Nephron progenitor cell (in vitro differentiated cells): ENCODE measurements around the gene UBXN2A.
A peak's percentile ranks its signal among the peaks of the same experiment; 100 is the strongest.

Experiments used
- DNase-seq: peaks from one replicate; pipeline ENCODE4 v3.0.0; 2021
- H3K27ac Mint-ChIP-seq: 2 replicates; pipeline ENCODE4 v1.8.0; 2021; ENCODE audit warnings: mild to moderate bottlenecking, moderate library complexity, mixed read lengths
- H3K27me3 Mint-ChIP-seq: 2 replicates; pipeline ENCODE4 v1.8.0; 2021; ENCODE audit warnings: mild to moderate bottlenecking, low read depth, mixed read lengths; ENCODE audit not compliant: poor library complexity
- H3K36me3 Mint-ChIP-seq: 2 replicates; pipeline ENCODE4 v1.8.0; 2021; ENCODE audit warnings: low read depth, mixed read lengths
- H3K4me1 Mint-ChIP-seq: 2 replicates; pipeline ENCODE4 v1.8.0; 2021; ENCODE audit warnings: mixed read lengths
- H3K4me3 Mint-ChIP-seq: 2 replicates; pipeline ENCODE4 v1.8.0; 2021; ENCODE audit warnings: mild to moderate bottlenecking, moderate library complexity, mixed read lengths
- H3K9me3 Mint-ChIP-seq: 2 replicates; pipeline ENCODE4 v1.8.0; 2021; ENCODE audit warnings: mild to moderate bottlenecking, moderate library complexity, mixed read lengths
- TF ChIP-seq, protein P1 (sequence below): fragments of 200-600 bp; sonication (generic); IDR thresholded peaks from 2 replicates; pipeline ENCODE4 v1.5.0; 2021; ENCODE audit warnings: antibody characterized with exemption

Gene UBXN2A

GRCh38 chr2:23904215-23904614 lies 36.0 kb upstream of the UBXN2A start:
- Mint-ChIP-seq H3K9me3 (peaks cover 14% of the 10 kb centered on the region), H3K4me1 (no peaks in the 10 kb centered on the region), H3K36me3 (peaks cover 15% of the 10 kb centered on the region), H3K27me3 (no peaks in the 10 kb centered on the region), H3K27ac (no peak overlapping the region), H3K4me3 (no peak overlapping the region)
- TF ChIP-seq, protein P1, sequence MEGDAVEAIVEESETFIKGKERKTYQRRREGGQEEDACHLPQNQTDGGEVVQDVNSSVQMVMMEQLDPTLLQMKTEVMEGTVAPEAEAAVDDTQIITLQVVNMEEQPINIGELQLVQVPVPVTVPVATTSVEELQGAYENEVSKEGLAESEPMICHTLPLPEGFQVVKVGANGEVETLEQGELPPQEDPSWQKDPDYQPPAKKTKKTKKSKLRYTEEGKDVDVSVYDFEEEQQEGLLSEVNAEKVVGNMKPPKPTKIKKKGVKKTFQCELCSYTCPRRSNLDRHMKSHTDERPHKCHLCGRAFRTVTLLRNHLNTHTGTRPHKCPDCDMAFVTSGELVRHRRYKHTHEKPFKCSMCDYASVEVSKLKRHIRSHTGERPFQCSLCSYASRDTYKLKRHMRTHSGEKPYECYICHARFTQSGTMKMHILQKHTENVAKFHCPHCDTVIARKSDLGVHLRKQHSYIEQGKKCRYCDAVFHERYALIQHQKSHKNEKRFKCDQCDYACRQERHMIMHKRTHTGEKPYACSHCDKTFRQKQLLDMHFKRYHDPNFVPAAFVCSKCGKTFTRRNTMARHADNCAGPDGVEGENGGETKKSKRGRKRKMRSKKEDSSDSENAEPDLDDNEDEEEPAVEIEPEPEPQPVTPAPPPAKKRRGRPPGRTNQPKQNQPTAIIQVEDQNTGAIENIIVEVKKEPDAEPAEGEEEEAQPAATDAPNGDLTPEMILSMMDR = no peak
- no peak for DNase-seq

- H3K36me3 Mint-ChIP-seq = peaks cover 20% of the 10 kb centered on the region
- no peaks in the 10 kb centered on the region for H3K27me3 Mint-ChIP-seq
- no peak overlapping the region for H3K4me3 Mint-ChIP-seq
- peaks cover 18% of the 10 kb centered on the region for H3K9me3 Mint-ChIP-seq
- DNase-seq = no peak
- peak overlapping the region; percentile 68 for H3K27ac Mint-ChIP-seq
- TF ChIP-seq, protein P1 = no peak
- no peaks in the 10 kb centered on the region for H3K4me1 Mint-ChIP-seq
These were observed 35.6 kb upstream of the UBXN2A start for GRCh38 chr2:23904692-23905091.

DNA sequence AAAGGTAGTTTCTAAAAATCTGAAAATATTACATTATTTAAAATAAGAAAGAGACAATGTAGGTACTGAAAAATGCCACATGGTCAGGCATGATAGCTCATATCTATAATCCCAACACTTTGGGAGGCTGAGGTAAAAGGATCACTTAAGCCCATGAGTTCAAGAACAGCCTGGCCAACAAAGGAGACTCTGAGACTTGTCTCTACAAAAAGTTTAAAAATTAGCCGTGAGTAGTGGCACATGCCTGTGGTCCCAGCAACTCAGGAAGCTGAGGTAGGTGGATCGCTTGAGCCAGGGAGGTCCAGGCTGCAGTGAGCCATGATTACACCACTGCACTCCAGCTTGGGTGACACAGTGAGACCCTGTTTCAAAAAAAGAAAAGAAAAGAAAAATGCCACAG lies 35.1 kb upstream of the UBXN2A start:
- no peak overlapping the region for H3K4me3 Mint-ChIP-seq
- H3K27ac Mint-ChIP-seq = peak overlapping the region; percentile 87
- no peaks in the 10 kb centered on the region for H3K27me3 Mint-ChIP-seq
- DNase-seq = no peak
- peaks cover 19% of the 10 kb centered on the region for H3K36me3 Mint-ChIP-seq
- TF ChIP-seq, protein P1 = no peak
- H3K4me1 Mint-ChIP-seq = no peaks in the 10 kb centered on the region
- peaks cover 17% of the 10 kb centered on the region for H3K9me3 Mint-ChIP-seq

GRCh38 chr2:23912054-23912453 lies 28.2 kb upstream of the UBXN2A start:
- H3K4me1 Mint-ChIP-seq = peaks cover 8% of the 10 kb centered on the region

GRCh38 chr2:23915327-23915726 lies 24.9 kb upstream of the UBXN2A start:
- Mint-ChIP-seq H3K9me3 (no peaks in the 10 kb centered on the region), H3K36me3 (peaks cover 24% of the 10 kb centered on the region), H3K27ac (no peak overlapping the region), H3K4me1 (peaks cover 10% of the 10 kb centered on the region), H3K27me3 (no peaks in the 10 kb centered on the region), H3K4me3 (no peak overlapping the region)
- TF ChIP-seq, protein P1 = no peak
- DNase-seq = no peak

More at GRCh38 chr2:23912054-23912453, 28.2 kb upstream of the UBXN2A start:
- Mint-ChIP-seq H3K27me3 (no peaks in the 10 kb centered on the region), H3K36me3 (peaks cover 31% of the 10 kb centered on the region), H3K9me3 (peaks cover 13% of the 10 kb centered on the region), H3K4me3 (no peak overlapping the region), H3K27ac (peak overlapping the region; percentile 52)
- TF ChIP-seq, protein P1 = no peak
- DNase-seq = no peak

- Mint-ChIP-seq H3K27me3 (no peaks in the 10 kb centered on the region), H3K4me1 (peaks cover 10% of the 10 kb centered on the region), H3K36me3 (peaks cover 16% of the 10 kb centered on the region), H3K27ac (peak overlapping the region; percentile 62), H3K4me3 (no peak overlapping the region), H3K9me3 (no peaks in the 10 kb centered on the region)
- DNase-seq = no peak
- TF ChIP-seq, protein P1 = no peak
These were observed 23.4 kb upstream of the UBXN2A start for GRCh38 chr2:23916727-23917405.
